Measurements from ENCODE around the gene ATRNL1. TPM values are rescaled to one million over a fixed set of nuclear protein-coding genes. Genes with fewer than 3 reads are reported as not detected.

ATRNL1 gene
- total and polyA plus RNA-seq, 2 experiments from 2014 or later = 5.9 to 17.4 TPM

DNA sequence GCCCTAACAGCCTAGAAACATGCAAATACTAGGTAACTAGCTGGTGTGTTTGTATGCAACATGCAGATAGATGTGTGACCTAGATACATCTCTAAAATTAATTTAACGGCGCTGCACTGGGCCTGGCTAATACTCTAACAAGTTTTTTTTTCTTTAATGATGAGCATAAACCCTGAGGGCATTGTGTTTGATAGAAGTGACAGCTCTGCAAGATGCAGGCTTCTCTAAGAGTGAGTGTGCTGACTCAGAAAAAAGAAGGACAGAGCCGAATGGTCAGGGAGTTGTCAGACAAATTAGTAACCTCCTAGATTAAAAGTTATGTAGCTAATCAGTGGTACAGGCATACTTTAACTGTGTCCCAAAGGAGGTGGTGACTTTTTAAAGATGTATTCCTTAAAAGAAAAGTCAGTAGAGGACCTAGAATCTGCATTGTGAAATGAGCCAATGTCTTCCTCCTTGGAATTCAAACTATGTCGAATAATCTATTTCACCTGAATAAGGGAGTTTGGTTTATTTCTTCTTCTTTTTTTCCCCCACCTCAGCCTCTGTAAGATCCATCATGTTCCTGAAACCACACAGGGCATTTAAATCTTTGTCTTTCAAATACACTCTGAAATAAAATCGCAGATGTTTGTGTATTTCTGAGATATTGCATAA lies 864.7 kb downstream of the ATRNL1 start:
- no peaks in the 10 kb centered on the region for H4K20me1 ChIP-seq (ENCODE audit: insufficient read depth, poor library complexity, severe bottlenecking)
- H3K36me3 ChIP-seq (replicated peaks; ENCODE audit: insufficient read depth, low read depth) = no peaks in the 10 kb centered on the region
- no peaks in the 10 kb centered on the region for H3K9me3 ChIP-seq (ENCODE audit: low read depth)
- H3K4me2 ChIP-seq = no peak overlapping the region
- H2AFZ ChIP-seq = no peak overlapping the region
- H3K9me2 ChIP-seq (replicated peaks; ENCODE audit: insufficient read depth) = no peaks in the 10 kb centered on the region
- no peaks in the 10 kb centered on the region for H3K27me3 ChIP-seq
- no peak for TF ChIP-seq EZH2 (IDR thresholded peaks at IDR 0.05; ENCODE audit: borderline replicate concordance)
- TF ChIP-seq EZH2phosphoT487 (IDR thresholded peaks at IDR 0.05; ENCODE audit: low read depth, severe bottlenecking, unreplicated experiment) = no peak
- TF ChIP-seq, protein P1, sequence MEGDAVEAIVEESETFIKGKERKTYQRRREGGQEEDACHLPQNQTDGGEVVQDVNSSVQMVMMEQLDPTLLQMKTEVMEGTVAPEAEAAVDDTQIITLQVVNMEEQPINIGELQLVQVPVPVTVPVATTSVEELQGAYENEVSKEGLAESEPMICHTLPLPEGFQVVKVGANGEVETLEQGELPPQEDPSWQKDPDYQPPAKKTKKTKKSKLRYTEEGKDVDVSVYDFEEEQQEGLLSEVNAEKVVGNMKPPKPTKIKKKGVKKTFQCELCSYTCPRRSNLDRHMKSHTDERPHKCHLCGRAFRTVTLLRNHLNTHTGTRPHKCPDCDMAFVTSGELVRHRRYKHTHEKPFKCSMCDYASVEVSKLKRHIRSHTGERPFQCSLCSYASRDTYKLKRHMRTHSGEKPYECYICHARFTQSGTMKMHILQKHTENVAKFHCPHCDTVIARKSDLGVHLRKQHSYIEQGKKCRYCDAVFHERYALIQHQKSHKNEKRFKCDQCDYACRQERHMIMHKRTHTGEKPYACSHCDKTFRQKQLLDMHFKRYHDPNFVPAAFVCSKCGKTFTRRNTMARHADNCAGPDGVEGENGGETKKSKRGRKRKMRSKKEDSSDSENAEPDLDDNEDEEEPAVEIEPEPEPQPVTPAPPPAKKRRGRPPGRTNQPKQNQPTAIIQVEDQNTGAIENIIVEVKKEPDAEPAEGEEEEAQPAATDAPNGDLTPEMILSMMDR (IDR thresholded peaks at IDR 0.05; ENCODE audit: poor library complexity) = no peak
- H3K4me3 ChIP-seq = no peak overlapping the region
- no peaks in the 10 kb centered on the region for H3K4me1 ChIP-seq (ENCODE audit: insufficient read depth)
- DNase-seq (ENCODE audit: low spot score) = no peak
- no peaks in the 10 kb centered on the region for H3K79me2 ChIP-seq
- no peak overlapping the region for H3K27ac ChIP-seq
- 85% methylated on average over 5 of the region's 5 CpGs for WGBS (ENCODE audit: low lambda C conversion rate, missing lambda C conversion rate)

DNA sequence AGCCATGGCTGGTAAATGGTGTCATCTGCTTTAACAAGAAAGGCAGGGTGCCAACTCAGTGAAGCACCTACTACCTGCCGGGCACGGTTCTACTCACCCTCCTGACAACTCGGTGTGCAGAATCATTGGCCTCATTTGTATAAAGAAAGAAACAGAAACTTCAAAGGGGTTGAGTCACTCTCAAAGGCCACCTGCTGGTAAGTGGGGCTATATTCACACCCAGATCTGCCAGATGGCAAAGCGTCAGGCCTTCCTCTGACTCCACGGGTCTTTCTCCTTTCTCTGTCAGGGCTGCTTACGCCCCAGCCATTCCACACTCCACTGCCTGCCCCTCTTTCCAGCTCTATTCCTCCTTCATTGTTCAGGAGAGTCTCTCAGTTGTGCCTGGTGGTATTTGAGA lies 870.7 kb downstream of the ATRNL1 start:
- Histone ChIP-seq H3K27me3 (no peaks in the 10 kb centered on the region), H3K36me3 (replicated peaks; ENCODE audit: insufficient read depth, low read depth) (no peaks in the 10 kb centered on the region), H3K4me1 (ENCODE audit: insufficient read depth) (no peaks in the 10 kb centered on the region), H3K27ac (no peak overlapping the region), H3K9me3 (ENCODE audit: low read depth) (no peaks in the 10 kb centered on the region), H3K4me3 (no peak overlapping the region), H2AFZ (no peak overlapping the region), H3K4me2 (no peak overlapping the region), H3K79me2 (no peaks in the 10 kb centered on the region), H4K20me1 (ENCODE audit: insufficient read depth, poor library complexity, severe bottlenecking) (no peaks in the 10 kb centered on the region), H3K9me2 (replicated peaks; ENCODE audit: insufficient read depth) (no peaks in the 10 kb centered on the region)
- 63% methylated on average over 6 of the region's 6 CpGs for WGBS (ENCODE audit: low lambda C conversion rate, missing lambda C conversion rate)
- TF ChIP-seq EZH2phosphoT487 (IDR thresholded peaks at IDR 0.05; ENCODE audit: low read depth, severe bottlenecking, unreplicated experiment) = no peak
- no peak for TF ChIP-seq EZH2 (IDR thresholded peaks at IDR 0.05; ENCODE audit: borderline replicate concordance)
- TF ChIP-seq, protein P1 (IDR thresholded peaks at IDR 0.05; ENCODE audit: poor library complexity) = no peak
- DNase-seq (ENCODE audit: low spot score) = no peak

DNA sequence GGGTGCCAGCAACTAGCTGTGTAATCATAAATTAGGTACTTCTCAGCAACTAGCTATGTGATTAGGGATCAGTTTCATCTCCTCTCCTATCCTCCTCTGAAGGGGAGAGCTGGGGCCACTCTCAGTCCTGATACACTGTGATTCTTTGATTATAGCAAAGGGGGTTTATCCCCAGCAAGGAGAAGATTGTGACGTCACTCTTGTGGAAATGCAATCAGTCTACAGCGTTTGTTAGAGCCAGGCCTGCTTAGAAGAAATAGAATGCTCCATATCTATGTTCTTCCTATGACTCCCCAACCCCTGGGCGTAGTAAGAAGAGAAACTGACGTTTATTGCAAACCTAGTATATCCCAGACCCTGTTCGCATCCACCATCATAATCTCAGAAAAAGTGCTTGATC lies 871.7 kb downstream of the ATRNL1 start:
- DNase-seq (ENCODE audit: low spot score) = no peak
- Histone ChIP-seq H3K27ac (no peak overlapping the region), H3K79me2 (no peaks in the 10 kb centered on the region), H3K9me2 (replicated peaks; ENCODE audit: insufficient read depth) (no peaks in the 10 kb centered on the region), H3K9me3 (ENCODE audit: low read depth) (no peaks in the 10 kb centered on the region), H2AFZ (no peak overlapping the region), H3K36me3 (replicated peaks; ENCODE audit: insufficient read depth, low read depth) (no peaks in the 10 kb centered on the region), H4K20me1 (ENCODE audit: insufficient read depth, poor library complexity, severe bottlenecking) (no peaks in the 10 kb centered on the region), H3K4me2 (no peak overlapping the region), H3K4me1 (ENCODE audit: insufficient read depth) (no peaks in the 10 kb centered on the region), H3K4me3 (no peak overlapping the region), H3K27me3 (no peaks in the 10 kb centered on the region)
- TF ChIP-seq EZH2phosphoT487 (IDR thresholded peaks at IDR 0.05; ENCODE audit: low read depth, severe bottlenecking, unreplicated experiment) (no peak), EZH2 (IDR thresholded peaks at IDR 0.05; ENCODE audit: borderline replicate concordance) (no peak)
- TF ChIP-seq, protein P1 (IDR thresholded peaks at IDR 0.05; ENCODE audit: poor library complexity) = no peak
- 91% methylated on average over 5 of the region's 5 CpGs for WGBS (ENCODE audit: low lambda C conversion rate, missing lambda C conversion rate)

Data from hepatocyte (in vitro differentiated cells).